NCI-H2227 (cell line): Measurements from ENCODE around the gene WWP2.
A peak's percentile ranks its signal among the peaks of the same experiment; 100 is the strongest.
"Not testable (repeated sequence)": the region's sequence is repeated elsewhere in the genome, so short reads cannot be mapped to it uniquely, and the experiment has no call there.

Experiments used
- DNase-seq: peaks from one replicate; lab custom pipeline; 2025; ENCODE audit not compliant: unreplicated experiment; lab: John Stamatoyannopoulos, UW

WWP2 gene

GRCh38 chr16:69854776-69855175 lies 92.6 kb downstream of the WWP2 start:
- DNase-seq = not testable (repeated sequence)

GRCh38 chr16:69855592-69855991 lies 93.5 kb downstream of the WWP2 start:
- no peak for DNase-seq

DNA sequence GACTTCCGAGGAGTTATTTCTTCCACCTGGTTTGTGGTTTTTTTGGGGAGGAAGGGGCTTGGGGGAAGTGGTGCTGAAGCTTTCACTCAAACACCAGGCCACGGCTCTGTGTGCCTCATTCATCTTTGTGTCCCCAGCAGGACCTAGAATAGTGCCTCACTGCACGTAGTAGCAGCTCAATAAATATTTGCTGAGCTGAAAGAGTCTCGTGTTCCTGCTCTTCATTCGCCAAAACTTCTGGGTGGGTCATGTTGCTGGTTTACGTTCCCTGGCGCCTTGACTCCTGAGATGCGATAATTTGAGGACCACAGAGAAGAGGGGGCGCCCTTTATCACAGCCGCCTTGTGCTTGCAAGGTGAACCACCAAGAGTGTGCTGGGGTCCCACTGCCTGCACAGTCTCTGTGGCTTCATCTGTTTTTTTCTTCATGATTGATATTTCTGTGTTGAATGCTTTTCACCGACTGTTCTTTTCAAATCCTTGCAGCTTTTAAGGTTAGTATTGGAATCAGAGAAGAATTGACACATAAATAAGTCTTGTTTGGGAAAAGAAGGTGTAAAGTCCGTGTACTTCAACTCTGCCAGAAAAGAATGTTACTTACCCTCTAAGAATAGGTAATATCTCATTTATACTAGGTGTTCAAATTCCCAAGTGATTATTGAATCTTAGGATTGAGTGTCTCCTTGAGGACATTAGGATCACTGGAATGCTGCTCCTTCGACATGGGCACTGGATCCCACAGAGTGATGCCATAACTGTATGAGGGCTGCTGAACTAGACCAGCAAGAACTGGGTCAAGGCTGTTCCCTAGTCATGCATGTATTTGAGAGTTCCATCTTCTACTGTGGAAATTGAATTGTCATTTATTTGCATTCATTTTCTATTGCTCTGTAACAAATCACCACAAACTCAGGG lies 96.3 kb downstream of the WWP2 start:
- DNase-seq = no peak

- peak; percentile 51 for DNase-seq
These were observed 97.2 kb downstream of the WWP2 start for GRCh38 chr16:69859105-69859989.

GRCh38 chr16:69860233-69861231 lies 98.4 kb downstream of the WWP2 start:
- no peak for DNase-seq

DNA sequence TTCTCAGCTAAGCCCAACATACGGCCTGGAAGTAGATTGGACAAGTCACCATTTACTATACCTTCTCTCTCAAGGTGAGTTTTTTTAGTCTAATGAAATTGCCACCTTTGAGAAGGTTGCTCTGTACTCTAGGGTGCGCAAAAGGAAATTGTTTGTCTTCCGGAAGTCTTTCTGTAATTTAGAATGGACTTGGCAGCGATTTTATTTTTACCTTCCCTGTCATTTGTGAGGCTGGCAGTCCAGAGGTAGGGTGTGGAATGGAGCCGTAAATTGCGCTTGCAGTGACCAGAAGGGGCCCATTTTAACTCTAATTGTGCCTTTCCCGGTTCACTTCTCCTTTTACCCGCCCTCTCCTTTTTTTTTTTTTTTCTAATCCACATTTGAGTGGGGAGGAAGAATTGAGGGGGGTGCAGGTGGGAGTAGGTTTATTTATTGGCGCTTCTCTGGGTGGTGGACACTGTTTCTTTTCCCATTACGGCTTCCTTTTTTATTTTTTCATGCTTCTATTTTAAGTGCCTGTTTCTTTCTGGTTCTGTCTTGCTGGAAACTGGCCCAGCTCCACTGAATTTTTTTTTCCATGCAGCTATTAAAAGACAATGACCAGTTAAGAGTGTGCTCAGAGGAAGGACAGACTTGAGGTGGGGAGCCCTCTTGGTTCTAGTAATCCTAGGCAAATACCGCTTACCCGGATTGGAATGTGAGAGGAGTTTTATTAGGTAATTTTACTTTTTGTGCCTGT lies 99.3 kb downstream of the WWP2 start:
- peak; percentile 76 for DNase-seq

DNA sequence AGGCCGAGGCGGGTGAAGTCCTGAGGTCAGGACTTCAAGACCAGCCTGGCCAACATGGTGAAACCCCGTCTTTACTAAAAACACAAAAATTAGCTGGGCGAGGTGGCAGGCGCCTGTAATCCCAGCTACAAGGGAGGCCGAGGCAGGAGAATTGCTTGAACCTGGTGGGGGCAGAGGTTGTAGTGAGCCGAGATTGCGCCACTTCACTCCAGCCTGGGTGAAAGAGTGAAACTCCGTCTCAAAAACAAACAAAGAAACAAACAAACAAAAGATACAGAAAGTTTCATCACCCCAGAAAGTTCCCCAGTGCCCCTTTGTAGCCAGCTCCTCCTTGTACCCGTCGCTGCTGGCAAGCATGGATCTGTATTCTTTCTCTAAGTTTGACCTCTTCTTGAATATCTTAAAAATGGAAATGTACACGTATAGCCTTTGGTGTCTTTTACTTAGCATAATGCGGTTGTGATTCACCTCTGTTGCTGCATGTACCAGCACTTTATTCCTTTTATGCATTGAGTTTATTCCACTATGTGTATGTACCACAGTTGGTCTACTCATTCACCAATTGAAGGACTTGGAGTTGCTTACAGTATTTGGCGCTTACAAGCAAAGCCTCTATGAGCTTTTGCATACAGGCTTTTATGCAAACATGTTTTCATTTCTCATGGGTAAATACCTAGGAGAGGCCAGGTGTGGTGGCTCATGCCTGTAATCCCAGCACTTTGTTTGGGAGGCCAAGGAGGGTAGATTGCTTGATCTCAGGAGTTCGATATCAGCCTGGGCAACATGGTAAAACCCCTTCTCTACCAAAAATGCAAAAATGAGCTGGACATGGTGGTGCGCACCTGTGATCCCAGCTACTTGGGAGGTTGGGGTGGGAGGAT lies 101.5 kb downstream of the WWP2 start:
- no peak for DNase-seq

GRCh38 chr16:69865701-69866100 lies 103.6 kb downstream of the WWP2 start:
- DNase-seq = no peak

DNA sequence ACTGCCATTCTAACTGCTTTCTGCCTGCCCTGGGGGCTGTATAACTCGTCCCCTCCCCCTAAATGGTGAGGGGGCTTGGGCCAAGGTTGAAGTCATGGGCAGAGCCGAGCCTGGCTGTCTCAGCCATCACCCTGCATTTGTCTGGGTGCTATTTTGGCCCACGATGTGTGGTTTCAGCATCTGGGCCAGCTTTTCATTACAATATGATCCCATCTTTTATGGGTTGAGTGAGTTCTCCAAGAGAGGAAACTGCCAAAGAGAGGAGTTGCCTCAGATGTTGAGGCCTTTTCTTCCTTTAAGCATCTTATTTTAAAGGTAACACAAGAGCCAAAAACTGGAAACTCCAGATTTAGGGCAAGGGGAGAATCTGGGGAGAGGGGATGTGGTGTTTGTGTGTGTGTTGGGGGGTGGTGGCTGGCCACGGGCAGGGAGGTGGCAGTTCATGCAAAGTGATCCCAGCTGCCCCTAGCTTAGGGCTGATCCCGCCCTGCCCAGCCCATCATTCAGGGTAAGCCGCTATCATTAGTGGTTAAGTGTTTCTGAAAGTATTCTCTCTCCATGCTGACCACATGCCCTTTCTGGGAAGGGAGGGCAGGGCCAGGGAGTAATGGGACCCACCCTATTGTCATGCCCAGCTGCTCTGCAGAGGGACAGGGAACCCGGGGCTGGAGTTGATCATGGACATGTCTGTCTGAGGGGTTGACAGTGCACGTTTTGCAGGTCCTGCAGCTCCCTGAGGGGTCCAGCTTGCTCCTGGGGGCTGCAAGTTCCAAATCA lies 105.8 kb downstream of the WWP2 start:
- peak; percentile 23 for DNase-seq

- DNase-seq = no peak
These were observed 108.6 kb downstream of the WWP2 start for GRCh38 chr16:69870761-69871160.

DNA sequence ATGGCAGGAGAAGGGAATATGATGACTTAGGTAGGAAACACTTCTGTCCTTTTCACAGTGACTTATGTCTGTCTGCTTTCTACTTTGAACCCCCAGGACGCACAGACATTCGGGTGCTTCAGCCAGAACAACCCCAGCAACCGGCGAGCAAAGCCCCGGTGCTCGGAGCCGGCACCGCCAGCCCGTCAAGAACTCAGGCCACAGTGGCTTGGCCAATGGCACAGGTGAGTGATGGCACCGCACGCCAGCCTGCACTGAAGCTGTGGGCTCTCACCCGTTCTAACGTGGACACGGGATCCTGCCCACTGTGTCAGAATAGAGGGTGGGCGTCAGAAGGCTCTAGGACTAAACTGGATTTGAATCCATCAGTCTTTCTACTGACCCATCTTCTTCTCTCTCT lies 109.6 kb downstream of the WWP2 start:
- no peak for DNase-seq

DNA sequence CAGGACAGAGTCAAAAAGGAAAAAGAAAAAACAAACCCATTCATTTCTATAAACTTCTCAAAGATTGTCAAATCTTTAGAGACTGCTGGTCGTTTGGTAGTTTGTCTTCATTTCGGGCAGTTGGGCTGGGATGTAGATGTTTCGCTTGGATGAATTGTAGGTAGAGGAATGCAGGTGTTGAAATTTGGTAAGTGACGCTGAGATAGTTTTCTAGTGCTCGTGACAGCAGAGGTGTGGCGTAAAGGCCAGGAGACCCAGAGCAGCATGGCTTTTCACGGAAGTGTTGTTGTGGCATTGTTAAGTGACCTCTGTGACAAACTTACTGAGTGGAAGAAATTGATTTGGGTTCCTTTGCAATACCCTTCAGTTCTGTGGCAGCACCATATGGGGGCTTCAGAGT lies 110.8 kb downstream of the WWP2 start:
- no peak for DNase-seq

DNA sequence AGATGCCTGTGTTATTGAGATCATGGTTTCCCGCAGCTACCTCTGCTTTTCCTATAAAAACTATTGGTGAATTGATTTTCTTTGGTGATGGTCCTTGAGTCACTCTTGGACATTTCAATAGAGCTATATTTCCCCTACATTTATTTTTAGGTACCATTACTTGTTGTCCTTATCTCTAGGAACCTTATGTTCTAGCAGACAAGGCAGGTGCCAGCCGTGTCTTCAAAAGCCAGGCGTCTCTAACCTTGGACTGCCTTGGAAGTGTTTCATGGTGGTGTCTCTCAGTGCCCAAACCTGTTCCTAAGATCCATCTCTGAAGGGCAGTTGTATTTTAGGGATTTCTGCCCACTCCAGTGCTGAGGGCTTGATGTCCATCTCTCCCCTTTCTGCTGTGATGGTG lies 111.7 kb downstream of the WWP2 start:
- DNase-seq = no peak

- no peak for DNase-seq
These were observed 112.1 kb downstream of the WWP2 start for GRCh38 chr16:69874271-69874670.

- DNase-seq = no peak
These were observed 118.6 kb downstream of the WWP2 start for GRCh38 chr16:69880640-69881133.

DNA sequence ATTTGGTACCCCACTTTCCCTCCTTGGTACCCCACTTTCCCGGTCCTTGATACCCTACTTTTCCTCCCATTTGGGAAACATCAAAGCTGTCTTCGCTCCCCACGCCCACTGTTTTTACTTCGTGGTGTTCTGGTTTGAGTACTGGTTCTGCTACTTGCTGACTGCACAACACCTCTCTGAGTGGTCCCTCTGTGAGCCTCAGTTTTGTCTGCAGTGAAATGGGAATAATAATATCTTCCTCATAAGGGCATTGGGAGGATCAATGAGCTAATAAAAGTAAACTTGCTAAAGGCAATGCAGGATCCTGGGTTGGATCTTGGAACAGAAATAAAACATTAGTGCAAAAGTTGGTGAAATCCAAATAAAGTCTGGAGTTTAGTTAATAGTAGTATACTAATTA lies 119.0 kb downstream of the WWP2 start:
- no peak for DNase-seq

GRCh38 chr16:69883744-69884143 lies 121.6 kb downstream of the WWP2 start:
- DNase-seq = no peak

DNA sequence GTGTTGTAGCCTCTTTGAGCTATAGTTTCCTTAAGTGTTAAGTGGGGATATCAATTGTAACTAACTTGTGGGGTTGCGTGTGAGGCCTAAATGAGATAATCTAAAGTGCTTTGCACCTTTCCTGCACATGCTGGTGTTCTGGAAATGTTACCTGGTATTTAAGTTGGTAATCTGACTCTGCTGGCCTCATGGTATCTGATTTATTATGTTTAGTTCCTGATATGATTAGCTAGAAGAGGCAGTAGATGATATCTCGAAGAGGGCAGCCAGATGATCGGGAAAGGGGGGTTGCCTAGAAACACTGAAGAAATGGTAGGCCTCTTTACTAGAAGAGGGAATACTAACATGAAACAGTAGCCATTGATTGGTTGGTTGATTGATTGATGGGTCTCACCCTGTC lies 123.6 kb downstream of the WWP2 start:
- DNase-seq = no peak
